Transverse colon (tissue), 4 donors: ENCODE measurements around the gene PAK1.

Experiments used
- CTCF ChIP-seq, 5 experiments: fragments of 200-600 bp in 3 of 5; fragments of 450-650 bp in 2 of 5; sonication (generic) in 3 of 5; IDR thresholded peaks; 1 replicate in 2 of 5; 2 replicates in 3 of 5; pipeline ENCODE4 v1.5.1; 2016 to 2017; ENCODE audit warnings: antibody characterized with exemption in 5 of 5, inconsistent platforms in 3 of 5, mild to moderate bottlenecking in 2 of 5, moderate library complexity in 1 of 5
- EP300 ChIP-seq: sonication (generic); formaldehyde crosslinking; IDR thresholded peaks from one replicate; pipeline ENCODE4 v1.6.1; 2017; ENCODE audit warnings: antibody characterized with exemption, low read depth
- POLR2A ChIP-seq: fragments of 450-650 bp; IDR thresholded peaks from one replicate; pipeline ENCODE4 v1.6.1; 2016; ENCODE audit warnings: antibody characterized with exemption, mild to moderate bottlenecking, moderate library complexity
- POLR2AphosphoS5 ChIP-seq, 3 donors: sonication (generic); formaldehyde crosslinking; IDR thresholded peaks; one replicate each; pipeline ENCODE4 v1.6.1; 2016; ENCODE audit warnings: antibody characterized with exemption in 3 of 3

GRCh38 chr11:77506857-77507256 lies 33.0 kb upstream of the PAK1 start:
- no peak for TF ChIP-seq CTCF (IDR thresholded peaks at IDR 0.05)
- no peak for TF ChIP-seq EP300
- no peak for TF ChIP-seq POLR2A
- TF ChIP-seq POLR2AphosphoS5 (IDR thresholded peaks at IDR 0.05), result no peak
